ENCODE measurements around the gene BROX. TPM values are rescaled to one million over a fixed set of nuclear protein-coding genes. Genes with fewer than 3 reads are reported as not detected.

The BROX gene
- polyA plus RNA-seq, 1 donor (not counting 4 experiments of a cell fraction or from before 2014, with no cell fraction given): 9.6 TPM

DNA sequence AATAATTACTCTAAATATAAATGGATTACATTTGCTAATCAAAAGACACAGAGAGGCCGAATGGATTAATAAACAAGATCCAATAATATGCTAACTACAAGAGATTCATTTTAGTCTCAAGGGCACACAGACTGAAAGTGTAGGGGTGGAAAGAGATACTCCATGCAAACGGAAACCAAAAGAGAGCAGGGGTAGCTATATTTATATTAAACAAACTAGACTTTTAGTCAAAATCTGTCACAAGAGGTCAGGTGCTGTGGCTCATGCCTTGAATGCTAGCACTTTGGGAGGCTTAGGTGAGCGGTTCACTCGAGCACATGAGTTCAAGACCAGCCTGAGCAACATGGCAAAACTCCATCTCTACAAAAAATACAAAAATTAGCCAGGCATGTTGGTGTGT lies 68.9 kb downstream of the BROX start:
- H3K27ac ChIP-seq (ENCODE audit: control insufficient read depth, insufficient read depth, low read length): no peak overlapping the region
- H2AFZ ChIP-seq (ENCODE audit: control insufficient read depth, low read length): no peak overlapping the region
- peaks cover 4% of the 10 kb centered on the region for H3K4me1 ChIP-seq (ENCODE audit: control insufficient read depth, extremely low read depth, insufficient read depth, low read length)
- no peaks in the 10 kb centered on the region for H4K20me1 ChIP-seq (ENCODE audit: control insufficient read depth, extremely low read depth, insufficient read depth, low read length)
- dilution Hi-C loops (cut with MboI; ENCODE audit: extremely low pct_ligation_motif_present, low sequenced_read_pairs): loop anchor here (25.0 kb wide), 1 partner anchor 306 kb away; no protein-coding TSS in a partner anchor
- no peaks in the 10 kb centered on the region for H3K79me2 ChIP-seq (ENCODE audit: control insufficient read depth, insufficient read depth, low read length)
- TF ChIP-seq, protein P1, sequence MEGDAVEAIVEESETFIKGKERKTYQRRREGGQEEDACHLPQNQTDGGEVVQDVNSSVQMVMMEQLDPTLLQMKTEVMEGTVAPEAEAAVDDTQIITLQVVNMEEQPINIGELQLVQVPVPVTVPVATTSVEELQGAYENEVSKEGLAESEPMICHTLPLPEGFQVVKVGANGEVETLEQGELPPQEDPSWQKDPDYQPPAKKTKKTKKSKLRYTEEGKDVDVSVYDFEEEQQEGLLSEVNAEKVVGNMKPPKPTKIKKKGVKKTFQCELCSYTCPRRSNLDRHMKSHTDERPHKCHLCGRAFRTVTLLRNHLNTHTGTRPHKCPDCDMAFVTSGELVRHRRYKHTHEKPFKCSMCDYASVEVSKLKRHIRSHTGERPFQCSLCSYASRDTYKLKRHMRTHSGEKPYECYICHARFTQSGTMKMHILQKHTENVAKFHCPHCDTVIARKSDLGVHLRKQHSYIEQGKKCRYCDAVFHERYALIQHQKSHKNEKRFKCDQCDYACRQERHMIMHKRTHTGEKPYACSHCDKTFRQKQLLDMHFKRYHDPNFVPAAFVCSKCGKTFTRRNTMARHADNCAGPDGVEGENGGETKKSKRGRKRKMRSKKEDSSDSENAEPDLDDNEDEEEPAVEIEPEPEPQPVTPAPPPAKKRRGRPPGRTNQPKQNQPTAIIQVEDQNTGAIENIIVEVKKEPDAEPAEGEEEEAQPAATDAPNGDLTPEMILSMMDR (optimal IDR thresholded peaks at IDR 0.05 in 1 of 3, IDR thresholded peaks at IDR 0.05 in 1 of 3, conservative IDR thresholded peaks at IDR 0.05 in 1 of 3; ENCODE audit: extremely low read depth in 1 of 3, insufficient read depth in 2 of 3, low read length in 3 of 3): no peak
- TF ChIP-seq EZH2 (IDR thresholded peaks at IDR 0.05; ENCODE audit: low read length): no peak
- no peak overlapping the region for H3K4me2 ChIP-seq (ENCODE audit: control insufficient read depth, extremely low read depth, insufficient read depth, low read depth, low read length)
- no peak for FAIRE-seq
- no peaks in the 10 kb centered on the region for H3K36me3 ChIP-seq (ENCODE audit: control insufficient read depth in 2 of 2, extremely low read depth in 1 of 2, insufficient read depth in 2 of 2, low read length in 2 of 2)
- peaks cover 5% of the 10 kb centered on the region for H3K27me3 ChIP-seq (ENCODE audit: control insufficient read depth, extremely low read depth, insufficient read depth, low read length)
- DNase-seq (ENCODE audit: low read depth, low spot score): no peak
- no peak overlapping the region for H3K9ac ChIP-seq (ENCODE audit: control insufficient read depth, extremely low read depth, insufficient read depth, low read length)
- H3K9me1 ChIP-seq (ENCODE audit: control insufficient read depth, extremely low read depth, insufficient read depth, low read length): no peaks in the 10 kb centered on the region
- H3K9me3 ChIP-seq (ENCODE audit: control insufficient read depth, low read depth, low read length): no peaks in the 10 kb centered on the region
- no peak overlapping the region for H3K4me3 ChIP-seq (ENCODE audit: control insufficient read depth in 2 of 3, extremely low read depth in 1 of 3, insufficient read depth in 2 of 3, low read depth in 1 of 3, low read length in 3 of 3)

DNA sequence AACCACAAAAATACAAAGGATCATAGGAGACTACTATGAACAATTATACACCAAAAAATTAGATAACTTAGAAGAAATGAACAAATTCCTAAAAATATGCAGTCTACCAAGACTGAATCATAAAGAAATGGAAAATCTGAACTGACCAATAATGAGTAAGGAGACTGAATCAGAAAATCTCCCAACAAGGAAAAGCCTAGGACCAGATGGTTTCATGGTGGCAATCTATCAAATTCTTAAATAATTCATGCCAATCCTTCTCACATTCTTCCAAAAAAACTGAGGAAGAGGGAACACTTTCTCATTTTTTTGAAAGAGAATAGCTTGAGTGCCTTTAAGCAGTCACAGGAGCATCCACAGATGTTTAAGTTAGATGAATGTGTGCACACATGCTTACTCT lies 70.7 kb downstream of the BROX start:
- dilution Hi-C loops (cut with MboI; ENCODE audit: extremely low pct_ligation_motif_present, low sequenced_read_pairs): loop anchor here (25.0 kb wide), 1 partner anchor 304 kb away; no protein-coding TSS in a partner anchor
- DNase-seq (ENCODE audit: low read depth, low spot score) (no peak), FAIRE-seq (no peak)
- no peaks in the 10 kb centered on the region for H3K9me1 ChIP-seq (ENCODE audit: control insufficient read depth, extremely low read depth, insufficient read depth, low read length)
- no peak overlapping the region for H3K4me3 ChIP-seq (ENCODE audit: control insufficient read depth in 2 of 3, extremely low read depth in 1 of 3, insufficient read depth in 2 of 3, low read depth in 1 of 3, low read length in 3 of 3)
- peaks cover 6% of the 10 kb centered on the region for H3K4me1 ChIP-seq (ENCODE audit: control insufficient read depth, extremely low read depth, insufficient read depth, low read length)
- no peak overlapping the region for H3K4me2 ChIP-seq (ENCODE audit: control insufficient read depth, extremely low read depth, insufficient read depth, low read depth, low read length)
- no peak overlapping the region for H3K27ac ChIP-seq (ENCODE audit: control insufficient read depth, insufficient read depth, low read length)
- no peak for TF ChIP-seq EZH2 (IDR thresholded peaks at IDR 0.05; ENCODE audit: low read length)
- TF ChIP-seq, protein P1 (optimal IDR thresholded peaks at IDR 0.05 in 1 of 3, IDR thresholded peaks at IDR 0.05 in 1 of 3, conservative IDR thresholded peaks at IDR 0.05 in 1 of 3; ENCODE audit: extremely low read depth in 1 of 3, insufficient read depth in 2 of 3, low read length in 3 of 3): no peak
- peaks cover 5% of the 10 kb centered on the region for H3K27me3 ChIP-seq (ENCODE audit: control insufficient read depth, extremely low read depth, insufficient read depth, low read length)
- no peaks in the 10 kb centered on the region for H4K20me1 ChIP-seq (ENCODE audit: control insufficient read depth, extremely low read depth, insufficient read depth, low read length)
- H3K9ac ChIP-seq (ENCODE audit: control insufficient read depth, extremely low read depth, insufficient read depth, low read length): no peak overlapping the region
- H3K79me2 ChIP-seq (ENCODE audit: control insufficient read depth, insufficient read depth, low read length): no peaks in the 10 kb centered on the region
- no peak overlapping the region for H2AFZ ChIP-seq (ENCODE audit: control insufficient read depth, low read length)
- H3K9me3 ChIP-seq (ENCODE audit: control insufficient read depth, low read depth, low read length): no peaks in the 10 kb centered on the region
- H3K36me3 ChIP-seq (ENCODE audit: control insufficient read depth in 2 of 2, extremely low read depth in 1 of 2, insufficient read depth in 2 of 2, low read length in 2 of 2): no peaks in the 10 kb centered on the region

All from keratinocyte (primary cell).